Endometrium (tissue), 2 donors: ENCODE results near the gene NCKAP5.
A peak's percentile ranks its signal among the peaks of the same experiment; 100 is the strongest.

Experiments used
- FAIRE-seq: peaks from 2 replicates; lab custom pipeline; 2012; peaks lifted over from hg19 to GRCh38; lab: Jason Lieb, UNC
- donor health status: control.
- donor health status: control.

The NCKAP5 gene

DNA sequence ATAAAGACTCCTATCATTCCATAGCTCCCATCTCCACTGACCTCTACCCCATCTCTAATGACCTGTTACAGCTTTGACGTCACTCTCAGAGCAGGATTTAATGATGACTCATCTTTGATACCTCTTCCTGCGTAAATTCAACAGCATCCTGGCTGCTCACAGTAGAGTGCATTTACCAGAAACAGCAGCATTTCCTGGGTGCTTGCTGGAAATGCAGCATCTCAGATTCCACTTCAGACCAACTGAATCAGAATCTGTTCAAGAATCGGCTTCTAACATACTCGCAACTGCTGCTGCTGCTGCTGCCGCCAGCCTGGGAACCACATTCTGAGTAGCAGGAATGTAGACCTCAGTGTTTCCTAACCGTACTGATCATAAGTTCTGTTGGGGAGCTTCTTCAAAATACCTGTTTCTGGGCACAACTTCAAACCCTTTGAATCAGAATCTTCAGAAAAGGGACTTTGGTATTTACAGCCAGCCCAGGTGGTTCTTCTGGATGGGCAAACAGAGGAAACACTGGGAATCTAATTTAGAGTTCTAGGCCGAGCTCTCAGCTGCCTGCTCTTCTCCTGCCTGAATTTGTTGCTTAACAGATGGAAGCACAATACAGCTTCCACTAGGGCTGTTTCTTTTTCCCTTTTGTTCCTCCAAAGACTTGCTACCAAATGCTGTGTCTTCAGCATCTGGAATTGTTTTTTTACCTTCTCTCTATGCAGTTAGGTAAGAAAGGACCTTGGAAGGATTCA is 241.4 kb downstream of the NCKAP5 start:
- no peak for FAIRE-seq

DNA sequence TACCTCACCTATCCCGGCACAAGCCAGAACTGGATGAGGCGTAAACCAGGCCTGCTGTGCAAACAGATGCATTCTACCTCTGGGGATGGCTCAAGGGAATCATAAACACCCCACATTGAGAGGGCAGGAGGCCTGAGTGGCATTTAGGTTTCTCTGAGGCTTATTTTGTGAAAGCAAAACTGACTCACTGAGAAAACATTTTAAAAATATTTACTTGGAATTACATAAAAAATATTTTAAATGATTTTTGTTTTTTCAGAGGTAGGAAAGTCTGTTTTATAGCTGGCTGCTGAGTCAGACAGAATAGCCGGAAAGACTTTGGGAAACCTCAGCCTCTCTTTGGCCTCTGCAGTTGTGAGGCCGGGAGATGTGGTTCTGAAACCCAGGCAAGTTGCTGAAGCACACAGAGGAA is 244.1 kb downstream of the NCKAP5 start:
- FAIRE-seq = no peak

GRCh38 chr2:133322909-133323308 is 245.4 kb downstream of the NCKAP5 start:
- no peak for FAIRE-seq

DNA sequence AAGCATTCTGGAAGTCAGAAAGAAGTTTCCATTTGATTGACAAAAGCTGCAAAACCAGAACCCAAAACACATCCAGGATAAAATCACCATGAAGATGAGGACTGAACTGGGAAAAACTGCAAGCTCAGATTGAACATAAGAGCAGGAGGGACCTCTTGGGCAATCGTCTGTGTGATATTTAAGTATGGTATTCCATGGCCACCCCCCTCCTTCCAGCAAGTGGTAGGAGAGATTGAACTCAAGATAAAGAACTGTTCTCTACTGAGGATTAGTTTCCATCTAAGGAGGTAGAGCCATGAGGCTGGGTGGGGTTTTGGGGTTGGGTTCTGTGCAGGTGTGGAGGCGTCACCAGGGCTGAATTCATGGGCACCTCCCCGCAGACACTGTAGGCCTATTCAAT is 251.1 kb downstream of the NCKAP5 start:
- no peak for FAIRE-seq

GRCh38 chr2:133316557-133316956 is 251.7 kb downstream of the NCKAP5 start:
- no peak for FAIRE-seq

GRCh38 chr2:133315280-133315679 is 253.0 kb downstream of the NCKAP5 start:
- no peak for FAIRE-seq

GRCh38 chr2:133314795-133315194 is 253.5 kb downstream of the NCKAP5 start:
- FAIRE-seq = no peak

GRCh38 chr2:133312038-133312729 is 256.1 kb downstream of the NCKAP5 start:
- FAIRE-seq = no peak

DNA sequence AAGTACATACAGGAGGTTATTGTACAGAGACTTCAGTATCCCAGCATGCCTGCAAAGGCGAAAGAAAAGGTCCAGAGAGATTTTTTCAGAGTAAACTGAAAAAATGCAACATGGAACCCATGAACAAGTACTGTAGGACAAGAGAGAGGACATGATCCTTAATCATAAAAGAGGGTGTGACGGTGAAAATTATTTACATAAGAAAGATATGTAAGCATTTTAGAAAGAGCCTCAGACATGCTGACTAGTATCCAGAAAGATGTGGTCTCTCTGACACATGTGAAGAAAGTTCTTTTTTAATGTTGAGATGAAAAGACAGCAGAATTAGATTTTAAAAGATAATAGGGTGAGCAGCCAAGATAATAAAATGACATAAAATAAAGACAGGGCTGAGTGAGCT is 262.0 kb downstream of the NCKAP5 start:
- FAIRE-seq = no peak

- no peak for FAIRE-seq
Measured at GRCh38 chr2:133304344-133304743, 263.9 kb downstream of the NCKAP5 start.

DNA sequence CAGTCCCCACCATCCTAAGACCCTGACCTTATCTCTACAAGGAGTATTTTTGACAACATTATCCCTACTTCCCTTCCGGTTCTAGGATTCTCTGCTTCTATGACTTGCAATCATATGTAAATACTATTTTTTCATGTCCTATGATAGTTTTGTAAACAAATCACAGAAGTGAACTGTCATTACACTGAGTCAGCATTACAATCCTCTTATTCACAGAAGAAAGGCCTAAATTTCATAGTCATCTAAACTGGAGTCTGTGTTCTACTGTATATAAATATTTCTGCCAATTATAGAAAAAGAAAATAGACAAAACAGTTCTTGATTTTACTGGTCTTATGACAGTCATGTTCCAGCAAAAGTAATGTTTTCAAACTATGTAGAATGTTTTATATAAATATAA is 265.1 kb downstream of the NCKAP5 start:
- FAIRE-seq = no peak

- FAIRE-seq = no peak
Measured at GRCh38 chr2:133296401-133296800, 271.9 kb downstream of the NCKAP5 start.

GRCh38 chr2:133293544-133294353 is 274.5 kb downstream of the NCKAP5 start:
- FAIRE-seq = no peak

- no peak for FAIRE-seq
Measured at GRCh38 chr2:133292259-133292658, 276.0 kb downstream of the NCKAP5 start.

DNA sequence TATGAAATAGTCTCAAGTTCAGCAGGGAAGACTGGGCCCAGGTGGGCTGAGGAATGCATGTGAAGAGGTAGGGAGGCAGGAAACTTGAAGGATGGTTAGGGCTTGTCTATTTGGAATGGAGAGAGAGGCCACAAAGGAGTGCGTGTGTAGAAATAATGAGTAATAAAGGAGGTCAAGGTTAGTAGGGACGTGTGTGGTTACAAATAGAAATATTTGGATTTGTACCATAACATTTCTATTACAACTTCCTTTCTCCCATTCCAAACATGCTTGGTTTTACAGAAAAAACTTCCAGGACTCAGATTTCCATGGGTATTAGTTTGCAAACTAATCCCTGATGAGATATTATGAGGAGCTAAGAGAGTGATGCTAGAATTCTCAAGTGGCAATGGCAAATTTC is 280.6 kb downstream of the NCKAP5 start:
- FAIRE-seq = no peak

- peak; percentile 88 for FAIRE-seq
Measured at GRCh38 chr2:133286326-133286922, 281.8 kb downstream of the NCKAP5 start.

DNA sequence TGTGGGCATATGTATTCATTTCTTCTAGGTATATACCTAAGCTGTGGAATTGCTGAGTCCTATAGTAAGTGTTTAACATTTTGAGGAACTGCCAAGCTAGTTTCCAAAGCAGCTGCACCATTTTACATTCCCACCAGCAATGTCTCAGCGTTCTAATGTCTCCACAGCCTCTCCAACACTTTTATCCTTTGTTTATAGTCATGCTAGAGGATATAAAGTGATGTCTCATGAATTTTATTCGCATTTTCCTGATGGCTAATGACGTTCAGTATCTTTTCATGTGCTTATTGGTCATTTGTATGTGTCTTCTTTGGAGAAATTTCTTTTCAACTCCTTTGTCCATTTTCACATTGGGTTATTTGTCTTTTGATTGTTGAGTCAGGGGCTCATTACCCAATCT is 295.2 kb downstream of the NCKAP5 start:
- no peak for FAIRE-seq

DNA sequence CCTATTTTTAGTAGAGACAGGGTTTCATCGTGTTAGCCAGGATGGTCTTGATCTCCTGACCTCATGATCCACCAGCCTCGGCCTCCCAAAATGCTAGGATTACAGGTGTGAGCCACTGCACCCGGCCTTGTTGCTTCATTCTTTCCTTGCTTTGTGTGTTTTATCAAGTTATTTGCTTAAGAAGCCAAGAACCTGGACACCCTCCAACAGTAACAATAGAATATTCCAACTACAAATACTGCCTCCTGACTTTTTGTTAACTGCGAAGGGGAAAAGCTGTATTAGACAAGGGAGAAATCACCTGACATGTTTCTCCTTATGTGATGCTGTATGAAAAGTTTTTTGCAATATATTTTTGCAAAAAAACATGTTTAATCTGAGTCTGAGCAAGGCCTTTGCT is 297.2 kb downstream of the NCKAP5 start:
- no peak for FAIRE-seq

DNA sequence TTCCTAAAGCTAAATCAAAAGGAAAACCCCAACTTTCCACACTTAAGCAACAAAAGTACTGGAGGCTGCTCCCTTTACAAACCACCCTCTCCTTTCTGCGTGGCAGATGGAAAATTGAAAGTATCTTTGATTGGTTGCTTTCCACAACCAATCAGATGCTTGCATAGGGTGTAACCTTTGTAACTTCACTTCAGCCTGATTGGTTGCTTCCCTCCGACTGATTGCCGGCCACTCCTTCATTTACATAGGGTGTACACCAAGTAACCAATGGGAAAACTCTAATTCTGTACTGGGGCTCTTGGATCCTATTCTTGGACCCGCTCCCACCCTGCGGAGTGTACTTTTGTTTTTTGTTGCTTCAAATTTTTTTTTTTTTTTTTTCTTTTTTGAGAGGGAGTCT is 297.7 kb downstream of the NCKAP5 start:
- FAIRE-seq = no peak

DNA sequence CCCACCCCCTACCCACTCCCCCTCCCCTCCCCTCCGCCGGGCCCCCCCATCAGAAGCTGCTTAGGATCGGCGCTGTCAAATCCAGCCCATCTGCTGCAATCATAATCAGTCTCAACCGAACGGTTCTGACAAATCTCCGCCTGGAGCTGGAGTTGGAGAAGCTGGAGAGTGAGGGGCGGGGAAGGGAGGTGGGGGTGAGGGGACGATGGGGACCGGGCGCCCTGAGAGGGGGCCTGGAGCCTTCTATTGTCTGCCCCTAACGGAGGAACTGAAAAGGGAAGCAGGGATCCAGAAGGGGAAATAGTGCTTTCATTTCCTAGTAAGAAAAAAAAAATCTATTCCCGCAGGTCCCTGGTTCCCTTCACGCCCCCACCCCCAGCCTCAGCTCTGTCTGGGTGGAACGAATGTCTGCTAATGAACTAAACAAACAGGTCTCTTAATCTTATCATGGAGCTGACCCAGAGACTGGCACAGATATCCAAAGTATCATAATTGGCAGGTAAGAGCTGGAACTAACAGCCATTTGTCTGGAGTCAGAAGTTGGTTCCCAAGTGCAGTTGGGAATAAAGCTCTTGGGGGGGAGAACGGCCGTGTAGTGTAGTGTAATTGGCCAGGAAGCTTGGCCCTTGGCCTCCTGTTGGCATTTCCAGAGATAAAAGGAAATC is 301.2 kb downstream of the NCKAP5 start:
- no peak for FAIRE-seq

- no peak for FAIRE-seq
Measured at GRCh38 chr2:133266041-133266925, 302.0 kb downstream of the NCKAP5 start.
